NB4 (cell line): ENCODE data around the gene TMEM72.

Experiments
- DNase-seq: peaks from one replicate; pipeline ENCODE4 v3.0.0; 2010; ENCODE audit warnings: low read depth
- H3K4me3 ChIP-seq: one replicate; pipeline ENCODE4 v1.5.1; 2011; ENCODE audit warnings: mild to moderate bottlenecking, low read depth, low read length, moderate library complexity
- MYC ChIP-seq: IDR thresholded peaks from 2 replicates; pipeline ENCODE4 v1.6.1; 2011; ENCODE audit warnings: low read depth, low read length
- POLR2A ChIP-seq: IDR thresholded peaks from 2 replicates; pipeline ENCODE4 v1.6.1; 2011; ENCODE audit warnings: mild to moderate bottlenecking; ENCODE audit not compliant: insufficient read length; ENCODE audit errors: extremely low read depth
- TF ChIP-seq, protein P1 (sequence below): IDR thresholded peaks from one replicate; pipeline ENCODE4 v1.5.1; 2012; ENCODE audit warnings: low read depth, low read length
- TF ChIP-seq, protein P2 (sequence below): IDR thresholded peaks from 2 replicates; pipeline ENCODE4 v1.6.1; 2011; ENCODE audit warnings: low read depth, low read length

Gene TMEM72

DNA sequence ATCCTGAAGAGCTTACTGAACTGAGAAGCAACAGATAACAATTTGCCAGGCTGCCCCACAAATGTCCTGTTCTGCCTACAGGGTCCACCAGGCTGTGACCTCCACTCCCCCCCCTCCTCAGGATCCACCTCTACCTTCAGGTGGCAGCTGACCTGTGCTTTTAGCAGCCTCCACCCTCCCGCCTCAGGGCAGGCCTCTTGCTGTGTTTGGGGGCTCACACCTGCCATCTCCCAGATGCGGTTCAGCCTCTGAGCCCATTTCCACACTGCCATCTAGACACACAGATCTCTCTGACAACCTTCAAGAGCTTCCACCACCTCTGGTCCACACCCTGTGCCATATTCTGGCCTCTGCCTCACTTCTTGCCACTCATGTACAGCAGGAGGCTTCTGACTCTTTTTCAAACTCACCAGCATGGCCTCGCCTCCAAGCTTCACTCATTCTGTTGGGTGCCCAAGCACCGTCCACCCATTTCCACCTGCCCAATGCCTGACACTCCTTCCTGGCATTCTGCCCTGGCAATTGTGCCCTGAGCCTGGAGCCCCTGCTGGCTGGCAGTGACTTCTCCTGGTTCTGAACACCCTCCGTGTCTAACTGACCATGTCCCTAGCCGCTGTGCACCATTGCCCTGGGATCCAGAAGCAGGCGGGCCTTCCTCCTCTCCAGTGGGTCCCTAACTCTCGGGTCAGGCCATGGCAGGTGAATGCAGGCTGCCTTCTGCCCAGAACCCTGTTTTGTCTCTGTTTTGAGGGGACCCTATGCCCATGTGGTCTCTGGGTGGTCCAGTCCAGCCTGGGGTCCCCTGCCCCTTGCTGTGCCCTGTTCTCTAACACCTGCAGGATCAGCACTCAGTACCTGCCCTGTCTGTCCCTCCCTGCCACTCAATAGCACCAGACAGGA lies 18.5 kb downstream of the TMEM72 start:
- no peak overlapping the region for H3K4me3 ChIP-seq
- DNase-seq: no peak
- TF ChIP-seq POLR2A (no peak), MYC (no peak)
- TF ChIP-seq, protein P1, sequence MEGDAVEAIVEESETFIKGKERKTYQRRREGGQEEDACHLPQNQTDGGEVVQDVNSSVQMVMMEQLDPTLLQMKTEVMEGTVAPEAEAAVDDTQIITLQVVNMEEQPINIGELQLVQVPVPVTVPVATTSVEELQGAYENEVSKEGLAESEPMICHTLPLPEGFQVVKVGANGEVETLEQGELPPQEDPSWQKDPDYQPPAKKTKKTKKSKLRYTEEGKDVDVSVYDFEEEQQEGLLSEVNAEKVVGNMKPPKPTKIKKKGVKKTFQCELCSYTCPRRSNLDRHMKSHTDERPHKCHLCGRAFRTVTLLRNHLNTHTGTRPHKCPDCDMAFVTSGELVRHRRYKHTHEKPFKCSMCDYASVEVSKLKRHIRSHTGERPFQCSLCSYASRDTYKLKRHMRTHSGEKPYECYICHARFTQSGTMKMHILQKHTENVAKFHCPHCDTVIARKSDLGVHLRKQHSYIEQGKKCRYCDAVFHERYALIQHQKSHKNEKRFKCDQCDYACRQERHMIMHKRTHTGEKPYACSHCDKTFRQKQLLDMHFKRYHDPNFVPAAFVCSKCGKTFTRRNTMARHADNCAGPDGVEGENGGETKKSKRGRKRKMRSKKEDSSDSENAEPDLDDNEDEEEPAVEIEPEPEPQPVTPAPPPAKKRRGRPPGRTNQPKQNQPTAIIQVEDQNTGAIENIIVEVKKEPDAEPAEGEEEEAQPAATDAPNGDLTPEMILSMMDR: no peak
- TF ChIP-seq, protein P2, sequence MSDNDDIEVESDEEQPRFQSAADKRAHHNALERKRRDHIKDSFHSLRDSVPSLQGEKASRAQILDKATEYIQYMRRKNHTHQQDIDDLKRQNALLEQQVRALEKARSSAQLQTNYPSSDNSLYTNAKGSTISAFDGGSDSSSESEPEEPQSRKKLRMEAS: no peak

DNA sequence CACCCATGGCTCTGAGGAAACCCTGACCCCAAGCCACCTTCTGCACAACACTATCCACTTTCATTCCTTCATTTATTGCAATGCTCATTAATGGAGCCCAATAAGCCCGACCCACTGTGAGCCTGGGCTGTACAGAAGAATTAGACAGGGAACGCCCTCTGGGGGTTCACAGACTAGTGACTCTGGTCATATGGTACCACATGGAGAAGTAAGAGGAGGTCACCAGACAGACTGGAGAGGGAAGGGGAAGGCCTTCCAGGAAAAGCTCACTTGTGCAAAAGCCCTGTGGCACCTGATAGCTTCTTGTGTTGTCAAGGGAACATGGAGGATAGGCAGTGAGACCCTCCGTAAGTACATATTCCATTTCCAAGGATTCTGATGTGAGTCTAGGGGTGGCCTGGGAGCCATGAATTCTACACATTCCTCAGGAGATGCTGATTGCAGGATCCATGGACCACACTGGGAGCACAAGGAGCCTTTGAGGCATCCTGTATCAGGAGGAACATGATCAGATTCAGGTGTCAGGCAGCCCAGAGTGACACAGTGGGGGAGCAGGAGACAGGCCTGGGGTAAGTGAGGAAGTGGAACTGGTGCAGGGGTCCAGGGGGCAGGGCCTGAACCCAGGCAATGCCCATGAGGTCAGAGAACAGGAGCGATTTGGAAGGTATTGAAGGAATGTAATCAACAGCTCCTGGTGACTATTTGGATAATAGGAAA lies 19.9 kb downstream of the TMEM72 start:
- no peak for DNase-seq

DNA sequence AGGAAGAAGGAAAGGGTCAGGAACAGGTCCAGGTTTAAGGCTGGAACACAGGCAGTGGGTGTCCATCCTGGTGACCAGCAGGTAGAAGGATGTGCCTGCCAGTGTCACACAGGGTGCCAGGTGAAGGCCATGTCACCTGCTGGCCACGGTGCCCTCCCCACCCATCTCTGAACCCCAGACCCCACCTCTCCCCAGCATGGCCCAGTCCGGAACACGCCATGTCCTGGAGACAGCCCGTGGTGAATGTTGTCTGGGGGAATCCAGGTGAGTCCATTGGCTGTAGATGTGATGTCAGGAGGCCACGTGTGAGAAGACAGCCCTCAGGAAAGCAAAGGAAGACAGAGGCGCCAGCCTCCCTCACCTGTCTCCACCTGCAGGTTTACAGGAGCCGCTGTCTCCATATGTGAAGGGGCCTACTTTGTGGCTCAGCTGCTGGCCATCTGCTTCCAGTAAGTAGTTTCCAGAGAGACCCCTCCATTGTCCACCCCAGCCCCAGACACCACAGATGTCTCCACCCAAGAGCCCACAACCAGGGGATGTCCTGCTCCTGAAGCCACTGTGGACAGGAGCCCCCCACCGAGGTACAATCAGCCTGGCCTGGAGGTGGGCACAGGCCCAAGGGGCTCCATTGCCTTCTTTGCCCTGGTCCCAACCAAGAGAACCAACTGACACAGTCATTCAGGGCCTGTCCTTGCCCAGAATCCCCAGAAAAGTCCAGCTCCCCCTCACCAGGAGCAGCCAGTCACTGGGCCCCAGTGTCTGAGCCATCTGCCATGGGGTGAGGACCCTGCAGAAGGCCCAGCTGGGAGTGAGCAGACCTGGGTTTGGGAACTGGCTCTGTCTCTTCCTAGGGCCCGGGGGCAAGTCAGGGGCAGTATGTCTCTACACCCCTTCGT lies 20.7 kb downstream of the TMEM72 start:
- DNase-seq: no peak
- no peak overlapping the region for H3K4me3 ChIP-seq
- no peak for TF ChIP-seq POLR2A
- TF ChIP-seq, protein P1: no peak
- no peak for TF ChIP-seq MYC
- TF ChIP-seq, protein P2: no peak

More for the DNA sequence above, 19.9 kb downstream of the TMEM72 start:
- TF ChIP-seq, protein P1: no peak
- TF ChIP-seq POLR2A (no peak), MYC (no peak)
- TF ChIP-seq, protein P2: no peak
- no peak overlapping the region for H3K4me3 ChIP-seq

DNA sequence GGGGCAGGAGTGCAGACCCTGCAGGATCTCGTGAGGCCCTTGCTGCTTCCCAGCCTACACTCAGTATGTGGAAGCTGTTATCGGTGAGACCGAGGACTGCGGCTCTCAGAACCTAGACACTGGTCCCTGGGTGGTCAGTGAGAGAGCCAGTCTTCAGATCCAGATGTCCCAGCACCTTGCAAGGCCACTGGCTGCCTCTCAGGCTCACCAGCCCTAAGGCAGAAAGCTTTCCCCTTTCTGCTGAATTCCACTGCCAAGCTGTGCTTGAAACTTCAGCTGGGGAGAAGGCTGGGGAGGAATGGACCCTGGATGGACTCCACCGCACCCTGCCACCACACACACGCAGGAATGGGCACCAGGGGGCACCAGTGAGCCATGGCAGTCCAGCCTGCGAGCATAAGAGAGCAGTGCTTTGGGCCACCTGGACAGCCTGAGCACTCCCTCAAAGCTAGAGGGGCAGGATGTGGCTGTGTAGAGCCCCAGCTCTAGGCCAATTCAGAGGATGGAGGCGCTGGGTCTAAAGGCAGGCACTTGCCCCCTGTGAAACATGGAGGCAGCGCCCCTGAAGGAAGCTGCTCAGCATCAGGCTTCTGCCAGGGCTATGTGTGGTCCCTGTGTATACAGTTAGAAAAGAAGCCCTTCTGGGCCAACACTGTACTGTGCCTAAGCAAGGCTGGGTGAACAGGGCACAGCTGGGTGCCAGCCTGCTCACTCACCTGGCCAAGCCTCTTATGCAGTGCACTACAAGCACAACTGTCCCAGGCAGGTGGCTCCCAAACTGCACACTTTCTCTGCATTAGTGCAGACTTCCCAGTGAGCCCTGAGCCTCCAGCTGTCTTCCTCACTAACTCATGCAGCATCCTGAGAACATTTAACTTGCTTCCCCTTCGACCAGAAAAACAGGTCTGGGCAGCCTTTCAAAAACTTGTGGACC lies 21.6 kb downstream of the TMEM72 start:
- H3K4me3 ChIP-seq: no peak overlapping the region
- no peak for TF ChIP-seq MYC
- TF ChIP-seq, protein P2: peak; percentile 69; the same call in 1 of the 2 replicates
- TF ChIP-seq, protein P1: peak; percentile 97
- no peak for TF ChIP-seq POLR2A
- DNase-seq: peak; percentile 93
